Endothelial cell of umbilical vein (primary cell): ENCODE measurements around the gene CHI3L1.

Experiments used
- EZH2 ChIP-seq: IDR thresholded peaks from 2 replicates; pipeline ENCODE4 v1.6.1; 2012; ENCODE audit warnings: borderline replicate concordance, low read depth, mild to moderate bottlenecking, moderate library complexity, low read length, inconsistent platforms; ENCODE audit not compliant: severe bottlenecking
- FOS ChIP-seq: IDR thresholded peaks from 2 replicates; pipeline ENCODE4 v1.6.1; 2011; ENCODE audit warnings: mild to moderate bottlenecking, low read length, moderate library complexity, borderline replicate concordance; ENCODE audit not compliant: insufficient read depth
- MYC ChIP-seq: IDR thresholded peaks from one replicate; pipeline ENCODE4 v1.6.1; 2011; ENCODE audit warnings: mild to moderate bottlenecking, low read depth, low read length
- TF ChIP-seq, protein P1 (sequence below), 2 donors: IDR thresholded peaks; 1 replicate in 1 of 2; 2 replicates in 1 of 2; pipeline ENCODE4 v1.5.1; 2011; ENCODE audit warnings: low read length in 2 of 2, mild to moderate bottlenecking in 2 of 2, moderate library complexity in 2 of 2, control low read depth in 1 of 2, inconsistent platforms in 1 of 2, low read depth in 1 of 2; ENCODE audit not compliant: insufficient read depth in 1 of 2; ENCODE audit errors: extremely low read depth in 1 of 2

DNA sequence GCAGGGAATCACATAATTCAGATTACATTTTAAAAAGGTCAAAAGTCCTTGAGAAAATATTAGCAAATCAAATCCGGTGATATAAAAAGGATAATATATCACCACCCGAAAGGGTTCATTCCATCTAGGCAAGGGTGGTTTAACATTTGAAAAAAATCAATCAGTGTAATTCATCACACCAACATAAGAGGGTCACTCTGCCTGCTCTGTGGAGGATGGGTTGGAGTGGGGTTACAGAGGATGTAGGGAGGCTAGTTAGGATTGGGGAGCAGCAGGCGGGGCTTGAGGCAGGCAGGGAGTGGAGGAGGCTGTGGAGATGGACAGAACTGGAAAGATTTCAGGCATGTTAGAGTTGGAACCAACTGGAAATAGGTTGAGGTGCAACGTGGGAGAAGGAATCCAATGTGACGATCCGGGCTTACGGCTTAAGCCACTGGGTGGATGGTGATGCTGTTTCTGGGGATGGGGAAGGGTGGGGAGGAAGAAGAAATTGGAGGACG, 46.5 kb downstream of the CHI3L1 start:
- no peak for TF ChIP-seq EZH2
- TF ChIP-seq MYC: no peak
- TF ChIP-seq, protein P1, sequence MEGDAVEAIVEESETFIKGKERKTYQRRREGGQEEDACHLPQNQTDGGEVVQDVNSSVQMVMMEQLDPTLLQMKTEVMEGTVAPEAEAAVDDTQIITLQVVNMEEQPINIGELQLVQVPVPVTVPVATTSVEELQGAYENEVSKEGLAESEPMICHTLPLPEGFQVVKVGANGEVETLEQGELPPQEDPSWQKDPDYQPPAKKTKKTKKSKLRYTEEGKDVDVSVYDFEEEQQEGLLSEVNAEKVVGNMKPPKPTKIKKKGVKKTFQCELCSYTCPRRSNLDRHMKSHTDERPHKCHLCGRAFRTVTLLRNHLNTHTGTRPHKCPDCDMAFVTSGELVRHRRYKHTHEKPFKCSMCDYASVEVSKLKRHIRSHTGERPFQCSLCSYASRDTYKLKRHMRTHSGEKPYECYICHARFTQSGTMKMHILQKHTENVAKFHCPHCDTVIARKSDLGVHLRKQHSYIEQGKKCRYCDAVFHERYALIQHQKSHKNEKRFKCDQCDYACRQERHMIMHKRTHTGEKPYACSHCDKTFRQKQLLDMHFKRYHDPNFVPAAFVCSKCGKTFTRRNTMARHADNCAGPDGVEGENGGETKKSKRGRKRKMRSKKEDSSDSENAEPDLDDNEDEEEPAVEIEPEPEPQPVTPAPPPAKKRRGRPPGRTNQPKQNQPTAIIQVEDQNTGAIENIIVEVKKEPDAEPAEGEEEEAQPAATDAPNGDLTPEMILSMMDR (IDR thresholded peaks at IDR 0.05; ENCODE audit: extremely low read depth in 1 of 2, insufficient read depth in 1 of 2, low read depth in 1 of 2, low read length in 2 of 2): no peak
- no peak for TF ChIP-seq FOS
